Left lung (tissue), 10 donors: ENCODE results near the gene IFT172. TPM values are rescaled to one million over a fixed set of nuclear protein-coding genes. Genes with fewer than 3 reads are reported as not detected.

Experiments used
- ATAC-seq: fragments of 200-7000 bp; cut with Tn5 transposase; one replicate; pipeline ENCODE4 v1.9.1; 2020; ENCODE audit warnings: moderate library complexity
- DNase-seq, 4 donors: peaks; one replicate each; pipeline ENCODE4 v3.0.0-alpha.2; 2013 to 2020
- H3K27ac ChIP-seq, 2 donors: fragments of 200-600 bp; sonication (generic) in 1 of 2; one replicate each; pipeline versions ENCODE4 v1.5.0 to v1.8.0; 2020 to 2021
- H3K27me3 ChIP-seq, 2 donors: fragments of 200-600 bp; sonication (generic) in 1 of 2; one replicate each; pipeline versions ENCODE4 v1.5.0 to v1.8.0; 2020 to 2021
- H3K36me3 ChIP-seq, 2 donors: fragments of 200-600 bp; sonication (generic) in 1 of 2; one replicate each; pipeline versions ENCODE4 v1.5.0 to v1.8.0; 2020 to 2021
- H3K4me1 ChIP-seq, 2 donors: fragments of 200-600 bp; one replicate each; pipeline ENCODE4 v1.8.0; 2021
- H3K4me3 ChIP-seq, 2 donors: fragments of 200-600 bp; sonication (generic) in 1 of 2; one replicate each; pipeline versions ENCODE4 v1.5.0 to v1.8.0; 2020 to 2021; ENCODE audit warnings: mild to moderate bottlenecking in 1 of 2
- H3K9me3 ChIP-seq, 2 donors: fragments of 200-600 bp; sonication (generic) in 1 of 2; one replicate each; pipeline versions ENCODE4 v1.5.0 to v1.8.0; 2020 to 2021
- intact Hi-C, 2 donors: fragments of 100-400 bp; cut with DNase I; formaldehyde crosslinking; loops; one replicate each; pipeline versions ENCODE4 v1.11.2 to v1.14.2; 2022
- polyA plus RNA-seq, 6 donors: library from polyadenylated mRNA; unstranded; fragments of 120-200 nt; gene quantifications; one replicate each; pipeline ENCODE4 v1.2.1, GENCODE V29; 2013; ENCODE audit not compliant: insufficient read length in 6 of 6
- total RNA-seq, 2 donors: library from RNA; stranded (reverse); fragmentation: NEBNext Ultra II Directional; extraction: Animal tissue kit (Norgen Biotek cat#: 25700); gene quantifications; one replicate each; pipeline ENCODE4 v1.2.1, GENCODE V29; 2021
- TF ChIP-seq, protein P1 (sequence below), 2 donors: fragments of 200-600 bp; sonication (generic) in 1 of 2; IDR thresholded peaks; one replicate each; pipeline versions ENCODE4 v1.5.0 to v1.8.0; 2021; ENCODE audit warnings: antibody characterized with exemption in 2 of 2
- donor health status: DM: no; HTN: yes; CAD: no.
- donor health status: DM: no; HTN: no; CAD: no.

The IFT172 gene
- total and polyA plus RNA-seq, 8 donors: 21.0 to 65.3 (median 53.8) TPM

DNA sequence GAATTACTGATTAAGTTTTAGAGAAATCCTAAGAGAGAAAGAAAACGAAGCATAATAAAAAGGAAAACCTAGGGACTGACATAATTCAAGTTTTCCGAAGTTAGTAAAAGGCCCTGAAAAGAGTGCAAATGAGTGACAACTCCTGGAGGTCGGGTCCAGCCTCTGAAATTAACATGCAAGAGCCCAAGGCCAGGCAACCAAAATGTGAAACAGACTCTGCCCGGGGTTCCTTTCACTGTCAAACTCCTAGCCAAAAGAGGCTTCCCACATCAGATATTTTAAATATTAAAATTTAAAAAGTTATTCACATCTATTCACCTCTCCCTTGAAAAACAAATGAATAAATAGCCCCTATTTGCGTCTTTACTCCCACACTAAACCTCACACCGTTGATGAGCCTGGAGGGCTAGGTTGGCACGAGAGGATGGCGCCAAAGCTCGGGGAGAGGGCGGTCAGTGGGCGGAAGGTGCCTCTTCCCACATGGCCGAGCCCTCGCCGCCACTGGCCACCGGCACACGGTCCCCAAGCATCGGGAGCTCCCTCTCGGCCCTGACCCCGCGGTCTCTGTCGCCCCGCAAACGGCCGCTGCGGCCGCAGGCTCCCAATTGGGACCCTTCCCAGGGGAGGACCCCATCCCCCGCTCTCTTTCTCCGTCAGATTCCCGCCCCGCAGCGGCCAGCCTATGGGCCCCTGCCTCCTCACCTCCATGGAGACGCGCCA is 80.8 kb downstream of the IFT172 start:
- intact Hi-C loops: no loop called here
- DNase-seq (no peak), ATAC-seq (peak; percentile 57)
- Histone ChIP-seq H3K9me3 (no peaks in the 10 kb centered on the region), H3K4me1 (peaks cover 7 to 33% of the 10 kb centered on the region in 2 donors), H3K27ac (peak overlapping the region; percentile 72 to 94), H3K36me3 (peaks cover 0 to 16% of the 10 kb centered on the region in 2 donors), H3K27me3 (no peaks in the 10 kb centered on the region), H3K4me3 (peak overlapping the region; percentile 100)
- TF ChIP-seq, protein P1, sequence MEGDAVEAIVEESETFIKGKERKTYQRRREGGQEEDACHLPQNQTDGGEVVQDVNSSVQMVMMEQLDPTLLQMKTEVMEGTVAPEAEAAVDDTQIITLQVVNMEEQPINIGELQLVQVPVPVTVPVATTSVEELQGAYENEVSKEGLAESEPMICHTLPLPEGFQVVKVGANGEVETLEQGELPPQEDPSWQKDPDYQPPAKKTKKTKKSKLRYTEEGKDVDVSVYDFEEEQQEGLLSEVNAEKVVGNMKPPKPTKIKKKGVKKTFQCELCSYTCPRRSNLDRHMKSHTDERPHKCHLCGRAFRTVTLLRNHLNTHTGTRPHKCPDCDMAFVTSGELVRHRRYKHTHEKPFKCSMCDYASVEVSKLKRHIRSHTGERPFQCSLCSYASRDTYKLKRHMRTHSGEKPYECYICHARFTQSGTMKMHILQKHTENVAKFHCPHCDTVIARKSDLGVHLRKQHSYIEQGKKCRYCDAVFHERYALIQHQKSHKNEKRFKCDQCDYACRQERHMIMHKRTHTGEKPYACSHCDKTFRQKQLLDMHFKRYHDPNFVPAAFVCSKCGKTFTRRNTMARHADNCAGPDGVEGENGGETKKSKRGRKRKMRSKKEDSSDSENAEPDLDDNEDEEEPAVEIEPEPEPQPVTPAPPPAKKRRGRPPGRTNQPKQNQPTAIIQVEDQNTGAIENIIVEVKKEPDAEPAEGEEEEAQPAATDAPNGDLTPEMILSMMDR (IDR thresholded peaks at IDR 0.05): no peak

DNA sequence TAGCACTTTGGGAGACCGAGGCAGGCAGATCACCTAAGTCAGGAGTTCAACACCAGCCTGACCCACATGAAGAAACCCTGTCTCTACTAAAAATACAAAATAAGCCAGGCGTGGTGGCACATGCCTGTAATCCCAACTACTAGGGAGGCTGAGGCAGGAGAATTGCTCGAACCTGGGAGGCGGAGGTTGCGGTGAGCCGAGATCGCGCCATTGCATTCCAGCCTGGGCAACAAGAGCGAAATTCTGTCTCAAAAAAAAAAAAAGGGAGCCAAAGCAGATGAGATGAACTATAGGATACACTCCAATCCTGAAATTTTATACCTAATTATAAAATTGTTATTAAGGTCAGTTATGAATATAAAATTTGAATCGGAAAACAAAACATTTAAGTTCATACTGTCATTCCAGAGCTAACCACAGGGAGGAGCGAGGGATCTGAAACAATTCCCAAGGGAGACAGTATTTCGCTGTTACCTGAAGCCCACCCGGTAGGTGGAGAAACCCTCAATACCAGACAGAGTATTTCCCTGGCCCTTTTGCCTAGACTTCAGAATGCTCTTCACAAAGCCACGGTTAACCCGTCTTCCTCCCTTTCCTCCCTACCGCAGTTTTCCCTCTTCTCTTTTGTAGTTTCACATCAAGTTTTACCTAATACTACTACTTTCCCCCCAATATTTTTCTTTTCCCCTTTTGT is 81.6 kb downstream of the IFT172 start:
- TF ChIP-seq, protein P1 (IDR thresholded peaks at IDR 0.05): peak; percentile 34 to 44
- no peaks in the 10 kb centered on the region for H3K27me3 ChIP-seq
- peak in 1 of 4 donors; percentile 60 for DNase-seq
- H3K9me3 ChIP-seq: no peaks in the 10 kb centered on the region
- peaks cover 7 to 33% of the 10 kb centered on the region in 2 donors for H3K4me1 ChIP-seq
- intact Hi-C loops: no loop called here
- H3K4me3 ChIP-seq: peak overlapping the region; percentile 100
- peak; percentile 22 for ATAC-seq
- H3K27ac ChIP-seq: no peak overlapping the region
- H3K36me3 ChIP-seq: peaks cover 0 to 16% of the 10 kb centered on the region in 2 donors

DNA sequence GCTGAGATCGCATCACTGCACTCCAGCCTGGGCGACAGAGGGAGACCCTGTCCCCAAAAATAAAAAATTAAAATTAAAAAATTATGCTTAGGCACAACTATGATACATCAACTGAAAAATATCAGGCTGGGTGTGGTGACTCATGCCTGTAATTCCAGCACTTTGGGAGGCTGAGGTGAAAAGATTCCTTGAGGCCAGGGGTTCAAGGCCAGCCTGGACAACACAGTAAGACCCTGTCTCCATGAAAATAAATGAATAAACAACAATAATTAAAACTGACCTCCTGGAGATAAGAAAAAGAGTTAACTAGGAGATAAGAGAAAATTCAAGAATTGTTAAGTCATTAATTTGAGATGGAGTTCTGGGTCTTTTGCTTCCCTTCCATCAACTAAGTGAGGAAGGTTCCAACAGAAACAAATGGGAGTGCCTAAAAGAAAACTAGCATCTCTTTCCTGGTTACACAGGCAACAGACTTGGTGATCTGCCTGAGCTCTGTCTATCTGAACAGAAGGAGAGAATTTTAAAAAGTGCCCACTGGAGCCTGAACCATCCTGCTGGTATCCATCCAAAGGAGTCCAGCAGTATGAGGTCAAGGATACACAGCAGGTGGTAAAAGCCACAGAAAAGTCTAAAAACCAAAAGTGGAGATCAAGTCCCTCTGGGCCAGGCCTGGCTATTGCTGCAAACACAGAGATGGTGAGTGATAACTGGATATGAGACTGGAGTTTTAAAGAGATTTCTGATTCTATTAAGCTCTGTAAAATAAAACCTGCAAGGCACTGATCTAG is 89.0 kb downstream of the IFT172 start:
- H3K36me3 ChIP-seq: peaks cover 0 to 6% of the 10 kb centered on the region in 2 donors
- H3K4me1 ChIP-seq: no peaks in the 10 kb centered on the region
- no peak overlapping the region for H3K4me3 ChIP-seq
- DNase-seq (no peak), ATAC-seq (no peak)
- H3K27me3 ChIP-seq: no peaks in the 10 kb centered on the region
- intact Hi-C loops: no loop called here
- no peaks in the 10 kb centered on the region for H3K9me3 ChIP-seq
- TF ChIP-seq, protein P1 (IDR thresholded peaks at IDR 0.05): no peak
- H3K27ac ChIP-seq: no peak overlapping the region

DNA sequence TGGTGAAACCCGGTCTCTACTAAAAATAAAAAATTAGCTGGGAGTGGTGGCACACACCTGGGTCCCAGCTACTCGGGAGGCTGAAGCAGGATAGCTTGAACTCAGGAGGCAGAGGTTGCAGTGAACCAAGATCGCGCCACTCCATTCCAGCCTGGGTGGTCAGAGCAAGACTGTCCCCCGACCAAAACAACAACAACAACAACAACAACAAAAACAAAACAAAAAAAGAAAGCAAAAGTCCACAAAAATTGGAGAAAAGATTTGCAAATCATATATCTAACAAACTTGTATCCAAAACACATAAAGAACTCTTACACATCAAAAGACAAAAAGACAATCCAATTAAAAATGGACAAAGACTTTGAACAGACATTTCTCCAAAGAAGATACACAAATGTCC is 90.6 kb downstream of the IFT172 start:
- DNase-seq (no peak), ATAC-seq (no peak)
- Histone ChIP-seq H3K36me3 (no peaks in the 10 kb centered on the region), H3K9me3 (no peaks in the 10 kb centered on the region), H3K4me3 (no peak overlapping the region), H3K27me3 (no peaks in the 10 kb centered on the region), H3K27ac (no peak overlapping the region), H3K4me1 (no peaks in the 10 kb centered on the region)
- TF ChIP-seq, protein P1 (IDR thresholded peaks at IDR 0.05): no peak
- intact Hi-C loops: no loop called here

Other genes with a start within 250 kb of the IFT172 start
- gene SLC30A3, start 226.7 kb downstream of the IFT172 start, total RNA-seq: under 1 TPM; 0.39 to 0.64 TPM
- under 1 TPM; 0.26 to 0.69 (median 0.48) TPM for gene SLC30A3, start 226.7 kb downstream of the IFT172 start, polyA plus RNA-seq
- not detected for gene DNAJC5G, start 214.3 kb downstream of the IFT172 start, total RNA-seq
- gene DNAJC5G, start 214.3 kb downstream of the IFT172 start, polyA plus RNA-seq: under 1 TPM; 0.19 to 0.41 (median 0.30) TPM
- gene TRIM54, start 207.3 kb downstream of the IFT172 start, total RNA-seq: under 1 TPM in 1 of 2 donors, not detected in 1; 0.17 TPM
- under 1 TPM in 5 of 6 donors, not detected in 1; 0.07 to 0.14 (median 0.09) TPM for gene TRIM54, start 207.3 kb downstream of the IFT172 start, polyA plus RNA-seq
- 1 to 10 TPM; 1.5 to 2.6 TPM for gene UCN, start 181.3 kb downstream of the IFT172 start, total RNA-seq
- gene UCN, start 181.3 kb downstream of the IFT172 start, polyA plus RNA-seq: 1 to 10 TPM; 1.3 to 2.4 (median 1.8) TPM
- gene MPV17, start 166.6 kb downstream of the IFT172 start, total RNA-seq: 100 to 1,000 TPM in 1 of 2 donors, 10 to 100 TPM in 1; 96.4 to 103 TPM
- gene MPV17, start 166.6 kb downstream of the IFT172 start, polyA plus RNA-seq: 100 to 1,000 TPM in 1 of 6 donors, 10 to 100 TPM in 5; 91.6 to 106 (median 99.0) TPM
- gene GTF3C2, start 133.0 kb downstream of the IFT172 start, total RNA-seq: 10 to 100 TPM; 45.2 to 54.5 TPM
- gene GTF3C2, start 133.0 kb downstream of the IFT172 start, polyA plus RNA-seq: 10 to 100 TPM; 63.3 to 71.7 (median 68.1) TPM
- 10 to 100 TPM; 30.7 to 36.9 TPM for gene EIF2B4, start 119.4 kb downstream of the IFT172 start, total RNA-seq
- 10 to 100 TPM; 50.3 to 61.4 (median 53.4) TPM for gene EIF2B4, start 119.4 kb downstream of the IFT172 start, polyA plus RNA-seq
- gene SNX17, start 119.1 kb downstream of the IFT172 start, total RNA-seq: 100 to 1,000 TPM in 1 of 2 donors, 10 to 100 TPM in 1; 91.0 to 121 TPM
- 100 to 1,000 TPM in 3 of 6 donors, 10 to 100 TPM in 3; 93.1 to 113 (median 102) TPM for gene SNX17, start 119.1 kb downstream of the IFT172 start, polyA plus RNA-seq
- 10 to 100 TPM; 16.4 to 17.2 TPM for gene ZNF513, start 109.0 kb downstream of the IFT172 start, total RNA-seq
- gene ZNF513, start 109.0 kb downstream of the IFT172 start, polyA plus RNA-seq: 10 to 100 TPM; 12.8 to 18.8 (median 15.8) TPM
- gene PPM1G, start 80.2 kb downstream of the IFT172 start, total RNA-seq: 10 to 100 TPM; 55.5 to 66.5 TPM
- gene PPM1G, start 80.2 kb downstream of the IFT172 start, polyA plus RNA-seq: 10 to 100 TPM; 72.1 to 88.0 (median 81.1) TPM
- gene NRBP1, start 61.1 kb downstream of the IFT172 start, total RNA-seq: 10 to 100 TPM; 81.6 to 85.4 TPM
- 100 to 1,000 TPM; 119 to 137 (median 123) TPM for gene NRBP1, start 61.1 kb downstream of the IFT172 start, polyA plus RNA-seq
- gene KRTCAP3, start 47.4 kb downstream of the IFT172 start, total RNA-seq: 10 to 100 TPM; 34.0 to 45.6 TPM
- gene KRTCAP3, start 47.4 kb downstream of the IFT172 start, polyA plus RNA-seq: 10 to 100 TPM; 12.0 to 17.8 (median 14.7) TPM
- 1 to 10 TPM; 4.4 to 8.0 TPM for gene FNDC4, start 5.5 kb upstream of the IFT172 start, total RNA-seq
- 10 to 100 TPM; 12.3 to 16.6 (median 14.0) TPM for gene FNDC4, start 5.5 kb upstream of the IFT172 start, polyA plus RNA-seq
- gene GCKR, start 7.1 kb upstream of the IFT172 start, total RNA-seq: under 1 TPM in 1 of 2 donors, not detected in 1; 0.37 TPM
- 1 to 10 TPM in 4 of 6 donors, under 1 TPM in 2; 0.57 to 1.8 (median 1.3) TPM for gene GCKR, start 7.1 kb upstream of the IFT172 start, polyA plus RNA-seq
- 10 to 100 TPM; 29.3 to 29.6 TPM for gene ZNF512, start 93.3 kb upstream of the IFT172 start, total RNA-seq
- gene ZNF512, start 93.3 kb upstream of the IFT172 start, polyA plus RNA-seq: 10 to 100 TPM; 78.8 to 93.5 (median 84.5) TPM
- 1 to 10 TPM; 2.9 to 3.0 TPM for gene CCDC121, start 139.3 kb upstream of the IFT172 start, total RNA-seq
- gene CCDC121, start 139.3 kb upstream of the IFT172 start, polyA plus RNA-seq: 10 to 100 TPM; 11.7 to 13.2 (median 13.1) TPM
- gene GPN1, start 139.3 kb upstream of the IFT172 start, total RNA-seq: 10 to 100 TPM; 24.2 to 25.0 TPM
- 10 to 100 TPM; 53.0 to 61.7 (median 54.8) TPM for gene GPN1, start 139.3 kb upstream of the IFT172 start, polyA plus RNA-seq
- gene SUPT7L, start 173.9 kb upstream of the IFT172 start, total RNA-seq: 10 to 100 TPM; 30.8 to 32.2 TPM
- 10 to 100 TPM; 51.6 to 62.5 (median 58.1) TPM for gene SUPT7L, start 173.9 kb upstream of the IFT172 start, polyA plus RNA-seq
- gene SLC4A1AP, start 174.1 kb upstream of the IFT172 start, total RNA-seq: 10 to 100 TPM; 18.5 to 20.3 TPM
- 10 to 100 TPM; 32.3 to 40.1 (median 33.3) TPM for gene SLC4A1AP, start 174.1 kb upstream of the IFT172 start, polyA plus RNA-seq